Adrenal gland (tissue), 5 donors: Measurements from ENCODE around the gene MMD.

Experiments used
- CTCF ChIP-seq, 6 experiments: fragments of 450-650 bp in 4 of 6; fragments of 200-600 bp in 2 of 6; sonication (generic) in 1 of 6; IDR thresholded peaks; 1 replicate in 5 of 6; 2 replicates in 1 of 6; pipeline versions ENCODE4 v1.5.1 to v1.8.0; 2016 to 2021; ENCODE audit warnings: antibody characterized with exemption in 6 of 6, mild to moderate bottlenecking in 2 of 6, moderate library complexity in 1 of 6
- POLR2A ChIP-seq, 2 donors: fragments of 450-650 bp; IDR thresholded peaks; one replicate each; pipeline ENCODE4 v1.6.1; 2017; ENCODE audit warnings: antibody characterized with exemption in 2 of 2, mild to moderate bottlenecking in 2 of 2, moderate library complexity in 1 of 2
- donor health status: DM: no; HTN: no; CAD: no.

DNA sequence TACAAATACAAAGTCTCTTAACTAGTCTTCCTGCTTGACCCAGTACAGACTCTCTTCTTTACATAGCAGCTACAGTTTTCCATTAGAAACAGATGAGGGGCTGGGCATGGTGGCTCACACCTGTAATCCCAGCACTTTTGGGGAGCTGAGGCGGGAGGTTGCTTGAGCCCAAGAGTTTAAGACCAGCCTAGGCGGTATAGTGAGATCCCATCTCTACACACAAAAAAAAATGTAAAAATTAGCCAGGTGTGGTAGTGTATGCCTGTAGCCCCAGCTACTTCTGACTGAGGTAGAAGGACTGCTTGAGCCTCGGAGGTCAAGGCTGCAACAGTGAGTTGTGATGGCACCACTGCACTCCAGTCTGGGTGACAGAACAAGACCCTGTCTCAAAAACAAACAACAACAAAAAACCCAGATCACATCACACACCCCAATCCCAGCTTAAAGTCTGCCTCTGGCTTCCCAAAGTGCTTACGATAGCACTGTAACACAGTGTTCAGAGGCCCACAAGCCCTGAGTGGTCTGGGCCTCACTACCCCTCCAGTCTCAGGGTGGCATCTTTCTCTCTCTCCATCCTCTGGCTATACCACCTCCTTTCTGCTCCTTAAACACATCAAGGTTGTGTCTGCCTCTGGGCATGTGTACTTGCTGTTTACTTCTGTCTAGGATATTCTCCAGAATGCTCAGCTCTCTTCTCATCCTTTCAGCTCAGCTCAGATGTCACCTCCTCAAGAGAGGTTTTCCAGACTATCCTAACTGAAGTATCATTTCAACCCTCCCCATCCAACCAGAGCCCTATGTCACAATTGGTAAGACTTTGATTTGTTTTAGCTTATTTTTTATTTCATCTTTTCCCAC is 4.0 kb downstream of the MMD start:
- no peak for TF ChIP-seq CTCF (IDR thresholded peaks at IDR 0.05)
- TF ChIP-seq POLR2A (IDR thresholded peaks at IDR 0.05): no peak
